ENCODE measurements around the gene CD244. TPM values are rescaled to one million over a fixed set of nuclear protein-coding genes. Genes with fewer than 3 reads are reported as not detected.

CD244 gene
- total RNA-seq, 1 experiment from 2014 or later: not detected

GRCh38 chr1:160814856-160815255, 47.8 kb downstream of the CD244 start:
- H3K36me3 ChIP-seq (ENCODE audit: low read depth): no peaks in the 10 kb centered on the region
- peaks cover 8% of the 10 kb centered on the region; the same call in 1 of the 2 replicates for H3F3A ChIP-seq (ENCODE audit: insufficient read depth, low read depth)
- no peak overlapping the region for H3K4me2 ChIP-seq
- intact Hi-C loops (cut with micrococcal nuclease; ENCODE audit: unreplicated experiment): no loop called here
- H2AFZ ChIP-seq: no peak overlapping the region
- ChIA-PET POLR2A (ENCODE audit: unreplicated experiment) (no interaction called here), CTCF (no interaction called here)
- 0 out of 2 replicates have a peak, but pooled peaks cover 3% of the 10 kb centered on the region for H3K9me3 ChIP-seq (ENCODE audit: insufficient read depth, low read depth)
- no peak overlapping the region for H3K4me3 ChIP-seq
- H3K9me2 ChIP-seq (ENCODE audit: insufficient read depth): no peaks in the 10 kb centered on the region
- H3K4me1 ChIP-seq (replicated peaks; ENCODE audit: insufficient read depth): peaks cover 24% of the 10 kb centered on the region
- H4K20me1 ChIP-seq (ENCODE audit: insufficient read depth): no peaks in the 10 kb centered on the region
- H3K79me2 ChIP-seq (ENCODE audit: low read depth): no peaks in the 10 kb centered on the region
- BruUV-seq (replicated peaks): no TSS peak
- H3K27ac ChIP-seq: no peak overlapping the region
- TF ChIP-seq EZH2 (IDR thresholded peaks at IDR 0.05; ENCODE audit: low read depth): no peak
- no peak for TF ChIP-seq CTCF (conservative IDR thresholded peaks at IDR 0.05)
- DNase-seq: no peak
- H3K27me3 ChIP-seq (ENCODE audit: insufficient read depth, low read depth): no peaks in the 10 kb centered on the region

GRCh38 chr1:160814316-160814715, 48.4 kb downstream of the CD244 start:
- peaks cover 24% of the 10 kb centered on the region for H3K4me1 ChIP-seq (replicated peaks; ENCODE audit: insufficient read depth)
- no peaks in the 10 kb centered on the region for H3K36me3 ChIP-seq (ENCODE audit: low read depth)
- no peak for DNase-seq
- TF ChIP-seq CTCF (conservative IDR thresholded peaks at IDR 0.05) (no peak), EZH2 (IDR thresholded peaks at IDR 0.05; ENCODE audit: low read depth) (no peak)
- intact Hi-C loops (cut with micrococcal nuclease; ENCODE audit: unreplicated experiment): no loop called here
- CTCF ChIA-PET: no interaction called here
- BruUV-seq (replicated peaks): no TSS peak
- no peak overlapping the region for H3K27ac ChIP-seq
- no peaks in the 10 kb centered on the region for H3K79me2 ChIP-seq (ENCODE audit: low read depth)
- no peak overlapping the region for H2AFZ ChIP-seq
- POLR2A ChIA-PET (ENCODE audit: unreplicated experiment): no interaction called here
- H3K4me2 ChIP-seq: no peak overlapping the region
- H3K9me3 ChIP-seq (ENCODE audit: insufficient read depth, low read depth): 0 out of 2 replicates have a peak, but pooled peaks cover 3% of the 10 kb centered on the region
- H3K27me3 ChIP-seq (ENCODE audit: insufficient read depth, low read depth): no peaks in the 10 kb centered on the region
- H3K9me2 ChIP-seq (ENCODE audit: insufficient read depth): no peaks in the 10 kb centered on the region
- no peaks in the 10 kb centered on the region for H4K20me1 ChIP-seq (ENCODE audit: insufficient read depth)
- H3F3A ChIP-seq (ENCODE audit: insufficient read depth, low read depth): peaks cover 8% of the 10 kb centered on the region; the same call in 1 of the 2 replicates
- no peak overlapping the region for H3K4me3 ChIP-seq

GRCh38 chr1:160813215-160813614, 49.5 kb downstream of the CD244 start:
- Histone ChIP-seq H3K9me3 (ENCODE audit: insufficient read depth, low read depth) (0 out of 2 replicates have a peak, but pooled peaks cover 3% of the 10 kb centered on the region), H3F3A (ENCODE audit: insufficient read depth, low read depth) (peaks cover 8% of the 10 kb centered on the region; the same call in 1 of the 2 replicates), H3K4me1 (replicated peaks; ENCODE audit: insufficient read depth) (peaks cover 24% of the 10 kb centered on the region), H3K9me2 (ENCODE audit: insufficient read depth) (no peaks in the 10 kb centered on the region), H3K4me2 (peak overlapping the region; percentile 47), H3K4me3 (no peak overlapping the region), H2AFZ (no peak overlapping the region), H3K79me2 (ENCODE audit: low read depth) (no peaks in the 10 kb centered on the region), H3K36me3 (ENCODE audit: low read depth) (no peaks in the 10 kb centered on the region), H3K27me3 (ENCODE audit: insufficient read depth, low read depth) (no peaks in the 10 kb centered on the region), H4K20me1 (ENCODE audit: insufficient read depth) (no peaks in the 10 kb centered on the region), H3K27ac (peak overlapping the region; percentile 65)
- CTCF ChIA-PET: no interaction called here
- POLR2A ChIA-PET (ENCODE audit: unreplicated experiment): no interaction called here
- intact Hi-C loops (cut with micrococcal nuclease; ENCODE audit: unreplicated experiment): loop anchor here (1.0 kb wide), 1 partner anchor 13 kb away; no protein-coding TSS in a partner anchor
- no TSS peak for BruUV-seq (replicated peaks)
- peak; percentile 50 to 89 for DNase-seq
- TF ChIP-seq CTCF (conservative IDR thresholded peaks at IDR 0.05): no peak
- no peak for TF ChIP-seq EZH2 (IDR thresholded peaks at IDR 0.05; ENCODE audit: low read depth)

Data from PC-9 (cell line).